Transverse colon (tissue), 4 donors: ENCODE measurements around the gene TSPAN13. TPM values are rescaled to one million over a fixed set of nuclear protein-coding genes. Genes with fewer than 3 reads are reported as not detected.

Source experiments
- DNase-seq: peaks from one replicate; pipeline ENCODE4 v3.0.0-alpha.2; 2019
- H3K27ac ChIP-seq, 4 donors: fragments of 200-600 bp; sonication (generic); 2 replicates each; pipeline ENCODE4 v1.5.1; 2016 to 2018; ENCODE audit warnings: inconsistent platforms in 4 of 4
- H3K27me3 ChIP-seq: fragments of 200-600 bp; sonication (generic); 2 replicates; pipeline ENCODE4 v1.5.1; 2017; ENCODE audit warnings: inconsistent platforms
- H3K36me3 ChIP-seq, 4 donors: fragments of 200-600 bp; sonication (generic); 2 replicates each; pipeline ENCODE4 v1.5.1; 2017 to 2019; ENCODE audit warnings: inconsistent platforms in 4 of 4
- H3K4me1 ChIP-seq, 4 donors: fragments of 200-600 bp; sonication (generic); 2 replicates each; pipeline ENCODE4 v1.5.1; 2017 to 2020; ENCODE audit warnings: inconsistent platforms in 4 of 4
- H3K4me3 ChIP-seq, 4 donors: fragments of 200-600 bp; sonication (generic); 1 replicate in 1 of 4; 2 replicates in 3 of 4; pipeline versions ENCODE4 v1.5.1 to v1.6.1; 2017 to 2019; ENCODE audit warnings: inconsistent platforms in 4 of 4
- H3K9me3 ChIP-seq, 2 donors: fragments of 200-600 bp; sonication (generic); 2 replicates each; pipeline ENCODE4 v1.5.1; 2017 to 2019; ENCODE audit warnings: inconsistent platforms in 2 of 2
- EP300 ChIP-seq: sonication (generic); formaldehyde crosslinking; IDR thresholded peaks from one replicate; pipeline ENCODE4 v1.6.1; 2017; ENCODE audit warnings: antibody characterized with exemption, low read depth
- POLR2A ChIP-seq: fragments of 450-650 bp; IDR thresholded peaks from one replicate; pipeline ENCODE4 v1.6.1; 2016; ENCODE audit warnings: antibody characterized with exemption, mild to moderate bottlenecking, moderate library complexity
- POLR2AphosphoS5 ChIP-seq, 3 donors: sonication (generic); formaldehyde crosslinking; IDR thresholded peaks; one replicate each; pipeline ENCODE4 v1.6.1; 2016; ENCODE audit warnings: antibody characterized with exemption in 3 of 3
- WGBS, 2 donors: methylation state at CpG; one replicate each; pipeline ENCODE4 v1.1.5; 2018; ENCODE audit warnings: low coverage in 1 of 2; 5-methylcytosine and 5-hydroxymethylcytosine counted together
- in situ Hi-C, 4 donors: fragments of 200-750 bp; cut with MboI; loops; one replicate each; pipeline versions ENCODE4 v1.15.0 to v1.15.1; 2017; ENCODE audit warnings: low sequenced_read_pairs in 3 of 4, low pct_ligation_motif_present in 1 of 4, low pct_unique_long_range_greater_than_20kb in 1 of 4
- intact Hi-C: fragments of 100-400 bp; cut with DNase I; formaldehyde crosslinking; loops from one replicate; pipeline ENCODE4 v1.15.1; 2023; ENCODE audit warnings: low total_unique reads
- total RNA-seq, 4 donors: library from RNA; depleted of rRNA; stranded (reverse); fragments of >200 nt; gene quantifications; one replicate each; pipeline ENCODE4 v1.1.0, GENCODE V29; 2016
- TF ChIP-seq, protein P1 (sequence below), 5 experiments: fragments of 200-600 bp in 3 of 5; fragments of 450-650 bp in 2 of 5; sonication (generic) in 3 of 5; IDR thresholded peaks; 1 replicate in 2 of 5; 2 replicates in 3 of 5; pipeline ENCODE4 v1.5.1; 2016 to 2017; ENCODE audit warnings: antibody characterized with exemption in 5 of 5, inconsistent platforms in 3 of 5, mild to moderate bottlenecking in 2 of 5, moderate library complexity in 1 of 5

Gene TSPAN13
- total RNA-seq, 4 donors from 2014 or later: 6.8 to 44.4 (median 21.4) TPM

DNA sequence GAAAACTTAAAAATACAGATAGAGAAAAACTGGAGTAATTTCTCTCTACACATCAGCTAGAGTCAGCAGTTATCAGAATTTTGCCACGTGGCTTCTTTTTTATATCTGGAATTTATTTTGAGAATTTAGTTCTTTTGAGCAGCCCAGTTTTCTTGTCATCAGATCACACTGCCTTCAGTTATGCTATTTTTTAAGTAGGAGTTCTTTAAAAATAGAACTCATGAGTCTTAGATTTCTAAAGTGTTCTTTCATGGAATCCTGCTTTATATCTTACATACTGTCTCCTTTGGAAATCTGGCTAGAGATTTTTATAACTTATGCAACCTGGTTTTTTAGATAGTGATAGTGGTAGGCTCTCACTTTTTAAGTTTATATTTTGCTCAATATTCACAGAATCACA lies 27.0 kb downstream of the TSPAN13 start:
- Histone ChIP-seq H3K27ac (no peak overlapping the region), H3K4me1 (no peaks in the 10 kb centered on the region), H3K9me3 (no peaks in the 10 kb centered on the region), H3K36me3 (no peaks in the 10 kb centered on the region), H3K4me3 (no peak overlapping the region), H3K27me3 (no peaks in the 10 kb centered on the region)
- TF ChIP-seq, protein P1, sequence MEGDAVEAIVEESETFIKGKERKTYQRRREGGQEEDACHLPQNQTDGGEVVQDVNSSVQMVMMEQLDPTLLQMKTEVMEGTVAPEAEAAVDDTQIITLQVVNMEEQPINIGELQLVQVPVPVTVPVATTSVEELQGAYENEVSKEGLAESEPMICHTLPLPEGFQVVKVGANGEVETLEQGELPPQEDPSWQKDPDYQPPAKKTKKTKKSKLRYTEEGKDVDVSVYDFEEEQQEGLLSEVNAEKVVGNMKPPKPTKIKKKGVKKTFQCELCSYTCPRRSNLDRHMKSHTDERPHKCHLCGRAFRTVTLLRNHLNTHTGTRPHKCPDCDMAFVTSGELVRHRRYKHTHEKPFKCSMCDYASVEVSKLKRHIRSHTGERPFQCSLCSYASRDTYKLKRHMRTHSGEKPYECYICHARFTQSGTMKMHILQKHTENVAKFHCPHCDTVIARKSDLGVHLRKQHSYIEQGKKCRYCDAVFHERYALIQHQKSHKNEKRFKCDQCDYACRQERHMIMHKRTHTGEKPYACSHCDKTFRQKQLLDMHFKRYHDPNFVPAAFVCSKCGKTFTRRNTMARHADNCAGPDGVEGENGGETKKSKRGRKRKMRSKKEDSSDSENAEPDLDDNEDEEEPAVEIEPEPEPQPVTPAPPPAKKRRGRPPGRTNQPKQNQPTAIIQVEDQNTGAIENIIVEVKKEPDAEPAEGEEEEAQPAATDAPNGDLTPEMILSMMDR (IDR thresholded peaks at IDR 0.05): no peak
- TF ChIP-seq POLR2AphosphoS5 (IDR thresholded peaks at IDR 0.05) (no peak), EP300 (no peak), POLR2A (no peak)
- in situ Hi-C loops (no loop called here), intact Hi-C loops (no loop called here)
- 74 to 82% methylated on average over 1 of the region's 1 CpG for WGBS, 2 donors
- no peak for DNase-seq

DNA sequence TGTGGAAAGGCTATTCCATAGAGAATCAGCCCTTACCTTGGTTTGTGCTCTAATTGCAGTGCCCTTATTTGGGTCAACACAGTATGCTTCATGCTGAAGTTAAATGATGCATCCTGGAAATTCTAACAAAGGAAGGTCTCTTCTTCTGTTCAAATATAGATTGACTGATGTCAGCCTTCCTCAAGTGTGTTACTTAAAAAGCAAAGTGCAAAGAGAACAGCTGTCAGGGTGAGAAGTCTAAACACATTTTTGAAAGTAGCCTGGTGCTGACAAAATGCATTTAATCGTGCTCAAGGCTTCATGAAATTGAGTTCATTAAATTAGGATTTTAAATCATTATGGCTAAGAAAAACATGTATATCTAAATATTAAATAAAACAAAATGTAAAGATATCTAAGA lies 31.8 kb downstream of the TSPAN13 start:
- no peak overlapping the region for H3K27ac ChIP-seq

DNA sequence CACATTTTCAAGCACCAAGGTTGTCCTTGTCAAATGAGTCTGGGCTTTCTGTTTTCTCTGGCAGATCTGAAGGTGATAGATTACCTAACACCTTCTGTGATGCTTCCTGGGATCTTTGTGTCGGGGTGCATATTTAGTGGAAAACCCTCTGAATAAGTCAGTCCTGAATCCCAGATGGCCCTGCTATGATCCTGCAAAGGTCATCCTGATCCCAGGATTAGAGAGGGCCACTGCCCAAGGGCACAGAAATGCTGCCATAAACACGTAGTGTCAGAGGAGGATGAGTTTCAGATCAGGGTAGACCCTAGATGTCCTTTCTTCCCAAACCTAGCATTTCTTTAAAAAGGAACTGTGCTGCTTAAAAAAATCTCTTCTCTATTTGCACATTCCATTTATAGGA lies 32.3 kb downstream of the TSPAN13 start:
- Histone ChIP-seq H3K27ac (no peak overlapping the region), H3K4me3 (no peak overlapping the region), H3K9me3 (no peaks in the 10 kb centered on the region), H3K36me3 (no peaks in the 10 kb centered on the region), H3K4me1 (peaks cover 0 to 8% (median 0%) of the 10 kb centered on the region in 4 donors), H3K27me3 (no peaks in the 10 kb centered on the region)
- intact Hi-C loops (no loop called here), in situ Hi-C loops (no loop called here)
- TF ChIP-seq POLR2A (no peak), EP300 (no peak), POLR2AphosphoS5 (IDR thresholded peaks at IDR 0.05) (no peak)
- TF ChIP-seq, protein P1 (IDR thresholded peaks at IDR 0.05): no peak
- no peak for DNase-seq
- 81 to 100% methylated on average over 1 to 2 of the region's 2 CpGs for WGBS, 2 donors

More for the DNA sequence above, 31.8 kb downstream of the TSPAN13 start:
- 81 to 82% methylated on average over 1 of the region's 1 CpG for WGBS, 2 donors
- H3K9me3 ChIP-seq: no peaks in the 10 kb centered on the region
- no peaks in the 10 kb centered on the region for H3K27me3 ChIP-seq
- TF ChIP-seq EP300 (no peak), POLR2A (no peak), POLR2AphosphoS5 (IDR thresholded peaks at IDR 0.05) (no peak)
- TF ChIP-seq, protein P1 (IDR thresholded peaks at IDR 0.05): no peak
- no peak for DNase-seq
- no peak overlapping the region for H3K4me3 ChIP-seq
- in situ Hi-C loops (no loop called here), intact Hi-C loops (no loop called here)
- peaks cover 0 to 8% (median 0%) of the 10 kb centered on the region in 4 donors for H3K4me1 ChIP-seq
- H3K36me3 ChIP-seq: no peaks in the 10 kb centered on the region

DNA sequence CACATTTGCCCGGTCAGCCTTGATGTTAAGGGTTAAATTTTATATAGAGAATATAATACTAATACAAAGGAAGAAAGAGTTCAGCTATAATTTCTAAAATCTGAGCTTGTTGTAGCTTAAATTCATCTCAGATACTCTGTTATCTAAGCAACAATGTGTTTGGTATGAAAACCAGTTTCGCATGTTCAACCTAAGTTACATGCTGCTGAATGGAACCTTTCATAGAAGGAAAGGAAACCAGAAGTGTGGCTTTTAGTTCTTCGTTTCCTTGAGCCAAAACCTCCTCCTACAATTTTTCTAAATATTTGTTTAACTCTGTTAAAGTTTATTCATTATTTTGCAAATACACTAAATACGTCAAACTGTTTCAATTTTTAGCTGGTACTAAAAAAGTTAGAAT lies 32.7 kb downstream of the TSPAN13 start:
- H3K27ac ChIP-seq: peak overlapping the region in 1 of 4 donors; percentile 12
- peaks cover 0 to 8% (median 0%) of the 10 kb centered on the region in 4 donors for H3K4me1 ChIP-seq
- H3K36me3 ChIP-seq: no peaks in the 10 kb centered on the region
- 38 to 52% methylated on average over 3 to 4 of the region's 4 CpGs for WGBS, 2 donors
- TF ChIP-seq, protein P1 (IDR thresholded peaks at IDR 0.05): no peak
- TF ChIP-seq POLR2AphosphoS5 (IDR thresholded peaks at IDR 0.05): no peak
- TF ChIP-seq POLR2A: no peak
- TF ChIP-seq EP300: no peak
- DNase-seq: no peak
- no peak overlapping the region for H3K4me3 ChIP-seq
- H3K27me3 ChIP-seq: no peaks in the 10 kb centered on the region
- H3K9me3 ChIP-seq: no peaks in the 10 kb centered on the region
- intact Hi-C loops: no loop called here
- in situ Hi-C loops: no loop called here
